OCI-LY3 (cell line): ENCODE results near the gene AFAP1.

Experiments
- H2AFZ ChIP-seq: fragments of 200-600, 300-600 bp; shearing (Covaris generic); 2 replicates; pipeline ENCODE4 v1.6.0; 2014; ENCODE audit warnings: antibody characterized with exemption, low read depth, low read length
- H3K27ac ChIP-seq: fragments of 200-600, 300-600 bp; sonication (generic); 2 replicates; pipeline ENCODE4 v1.5.1; 2014; ENCODE audit warnings: mild to moderate bottlenecking, low read length, moderate library complexity, mixed read lengths
- H3K27me3 ChIP-seq: fragments of 200-600, 300-600 bp; sonication (generic); 2 replicates; pipeline ENCODE4 v1.6.1; 2014; ENCODE audit warnings: low read depth, low read length, mixed read lengths
- H3K36me3 ChIP-seq: fragments of 200-600, 300-600 bp; sonication (generic); replicated peaks from 2 replicates; pipeline ENCODE3; 2014; ENCODE audit warnings: low read depth, low read length, mixed read lengths
- H3K4me1 ChIP-seq: fragments of 300-600, 200-600 bp; sonication (generic); 2 replicates; pipeline ENCODE4 v1.6.1; 2014; ENCODE audit warnings: low read length, mixed read lengths
- H3K4me2 ChIP-seq: fragments of 200-600, 300-600 bp; sonication (generic); 2 replicates; pipeline ENCODE4 v1.6.1; 2014; ENCODE audit warnings: low read length, mixed read lengths
- H3K4me3 ChIP-seq: fragments of 300-600, 200-600 bp; sonication (generic); 2 replicates; pipeline ENCODE4 v1.5.1; 2014; ENCODE audit warnings: antibody characterized with exemption, mild to moderate bottlenecking, low read length, moderate library complexity
- H3K79me2 ChIP-seq: fragments of 300-600, 200-600 bp; shearing (Covaris generic); 2 replicates; pipeline ENCODE4 v1.6.1; 2014; ENCODE audit warnings: mild to moderate bottlenecking, low read length, mixed read lengths
- H3K9ac ChIP-seq: fragments of 300-600, 200-600 bp; shearing (Covaris generic); 2 replicates; pipeline ENCODE4 v1.6.0; 2014; ENCODE audit warnings: mild to moderate bottlenecking, low read length, moderate library complexity
- H3K9me3 ChIP-seq: fragments of 200-600, 300-600 bp; shearing (Covaris generic); 2 replicates; pipeline ENCODE4 v1.6.1; 2014; ENCODE audit warnings: low read length, mixed read lengths; ENCODE audit not compliant: insufficient read depth
- H4K20me1 ChIP-seq: fragments of 200-600, 300-600 bp; sonication (generic); 2 replicates; pipeline ENCODE4 v1.6.1; 2016; ENCODE audit warnings: low read length, mixed read lengths; ENCODE audit not compliant: insufficient read depth
- CTCF ChIP-seq: fragments of 200-600, 300-600 bp; sonication (generic); IDR thresholded peaks from 2 replicates; pipeline ENCODE4 v1.5.1; 2014; ENCODE audit warnings: antibody characterized with exemption, low read length, low read depth
- EZH2phosphoT487 ChIP-seq: fragments of 200-600 bp; shearing (Covaris generic); IDR thresholded peaks from 2 replicates; pipeline ENCODE4 v1.6.1; 2018; ENCODE audit warnings: antibody characterized with exemption, mixed run types, low read depth

Gene AFAP1

GRCh38 chr4:7709431-7709830 lies 230.2 kb downstream of the AFAP1 start:
- H3K27me3 ChIP-seq: no peaks in the 10 kb centered on the region
- no peak for TF ChIP-seq EZH2phosphoT487
- no peak for TF ChIP-seq CTCF
- H3K27ac ChIP-seq: no peak overlapping the region
- H3K9ac ChIP-seq: no peak overlapping the region
- H3K4me2 ChIP-seq: no peak overlapping the region
- no peak overlapping the region for H3K4me3 ChIP-seq
- no peaks in the 10 kb centered on the region; the same call in 1 of the 2 replicates for H4K20me1 ChIP-seq
- H3K4me1 ChIP-seq: no peaks in the 10 kb centered on the region
- no peaks in the 10 kb centered on the region for H3K9me3 ChIP-seq
- H2AFZ ChIP-seq: no peak overlapping the region
- H3K36me3 ChIP-seq: no peaks in the 10 kb centered on the region
- no peaks in the 10 kb centered on the region for H3K79me2 ChIP-seq

- Histone ChIP-seq H2AFZ (no peak overlapping the region), H3K9me3 (no peaks in the 10 kb centered on the region), H3K4me2 (no peak overlapping the region), H3K4me3 (no peak overlapping the region), H3K4me1 (no peaks in the 10 kb centered on the region), H3K36me3 (no peaks in the 10 kb centered on the region), H3K9ac (no peak overlapping the region), H3K27ac (no peak overlapping the region), H3K79me2 (no peaks in the 10 kb centered on the region), H4K20me1 (no peaks in the 10 kb centered on the region; the same call in 1 of the 2 replicates), H3K27me3 (no peaks in the 10 kb centered on the region)
- TF ChIP-seq EZH2phosphoT487: no peak
- TF ChIP-seq CTCF: no peak
Observed at GRCh38 chr4:7708981-7709380, 230.7 kb downstream of the AFAP1 start.
